GM19463 (cell line): ENCODE results near the gene CRKL.

ENCODE experiments used
- ATAC-seq: cut with Tn5 transposase; IDR thresholded peaks from one replicate; pipeline ENCODE4 v1.9.1; 2021; ENCODE audit warnings: mild to moderate bottlenecking, moderate library complexity; ENCODE audit not compliant: unreplicated experiment

Gene CRKL

GRCh38 chr22:20994902-20995241 is 77.7 kb downstream of the CRKL start:
- no peak for ATAC-seq

- ATAC-seq: no peak
Measured at GRCh38 chr22:20995329-20996030, 78.3 kb downstream of the CRKL start.

- ATAC-seq: no peak
Measured at GRCh38 chr22:20996031-20996410, 78.8 kb downstream of the CRKL start.

GRCh38 chr22:20996598-20997535 is 79.7 kb downstream of the CRKL start:
- ATAC-seq: no peak

- ATAC-seq: no peak
Measured at GRCh38 chr22:20997536-20998257, 80.5 kb downstream of the CRKL start.

- ATAC-seq: no peak
Measured at GRCh38 chr22:20998411-20999336, 81.5 kb downstream of the CRKL start.

GRCh38 chr22:20999350-21000206 is 82.4 kb downstream of the CRKL start:
- ATAC-seq: no peak

GRCh38 chr22:21000207-21000986 is 83.2 kb downstream of the CRKL start:
- no peak for ATAC-seq

- ATAC-seq: no peak
Measured at GRCh38 chr22:21000987-21001600, 83.9 kb downstream of the CRKL start.

- ATAC-seq: peak; percentile 91
Measured at GRCh38 chr22:21001601-21002325, 84.6 kb downstream of the CRKL start, which contains the start of gene THAP7. THAP7 (minus strand) TSS chr22:21002118; CDS start chr22:21001911, 207 bp downstream.
